Measurements from ENCODE around the gene SYT11.
"Not testable (repeated sequence)": the region's sequence is repeated elsewhere in the genome, so short reads cannot be mapped to it uniquely, and the experiment has no call there.

DNA sequence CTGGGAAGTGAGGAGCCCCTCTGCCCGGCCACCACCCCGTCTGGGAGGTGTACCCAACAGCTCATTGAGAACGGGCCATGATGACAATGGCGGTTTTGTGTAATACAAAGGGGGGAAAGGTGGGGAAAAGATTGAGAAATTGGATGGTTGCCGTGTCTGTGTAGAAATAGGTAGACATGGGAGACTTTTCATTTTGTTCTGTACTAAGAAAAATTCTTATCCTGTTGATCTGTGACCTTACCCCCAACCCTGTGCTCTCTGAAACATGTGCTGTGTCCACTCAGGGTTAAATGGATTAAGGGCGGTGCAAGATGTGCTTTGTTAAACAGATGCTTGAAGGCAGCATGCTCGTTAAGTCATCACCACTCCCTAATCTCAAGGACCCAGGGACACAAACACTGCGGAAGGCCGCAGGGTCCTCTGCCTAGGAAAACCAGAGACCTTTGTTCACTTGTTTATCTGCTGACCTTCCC is 24.4 kb upstream of the SYT11 start:
- TF ChIP-seq, protein P1, sequence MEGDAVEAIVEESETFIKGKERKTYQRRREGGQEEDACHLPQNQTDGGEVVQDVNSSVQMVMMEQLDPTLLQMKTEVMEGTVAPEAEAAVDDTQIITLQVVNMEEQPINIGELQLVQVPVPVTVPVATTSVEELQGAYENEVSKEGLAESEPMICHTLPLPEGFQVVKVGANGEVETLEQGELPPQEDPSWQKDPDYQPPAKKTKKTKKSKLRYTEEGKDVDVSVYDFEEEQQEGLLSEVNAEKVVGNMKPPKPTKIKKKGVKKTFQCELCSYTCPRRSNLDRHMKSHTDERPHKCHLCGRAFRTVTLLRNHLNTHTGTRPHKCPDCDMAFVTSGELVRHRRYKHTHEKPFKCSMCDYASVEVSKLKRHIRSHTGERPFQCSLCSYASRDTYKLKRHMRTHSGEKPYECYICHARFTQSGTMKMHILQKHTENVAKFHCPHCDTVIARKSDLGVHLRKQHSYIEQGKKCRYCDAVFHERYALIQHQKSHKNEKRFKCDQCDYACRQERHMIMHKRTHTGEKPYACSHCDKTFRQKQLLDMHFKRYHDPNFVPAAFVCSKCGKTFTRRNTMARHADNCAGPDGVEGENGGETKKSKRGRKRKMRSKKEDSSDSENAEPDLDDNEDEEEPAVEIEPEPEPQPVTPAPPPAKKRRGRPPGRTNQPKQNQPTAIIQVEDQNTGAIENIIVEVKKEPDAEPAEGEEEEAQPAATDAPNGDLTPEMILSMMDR (IDR thresholded peaks at IDR 0.05) = not testable (repeated sequence)
- TF ChIP-seq POLR2A (IDR thresholded peaks at IDR 0.05) = not testable (repeated sequence)

Measured in lower leg skin (tissue), 3 donors.